Liver (tissue), 9 donors: ENCODE measurements around the gene COQ9. TPM values are rescaled to one million over a fixed set of nuclear protein-coding genes. Genes with fewer than 3 reads are reported as not detected.

Experiments
- DNase-seq: peaks from one replicate; pipeline ENCODE4 v3.0.0-alpha.2; 2017; ENCODE audit warnings: low spot score
- H3K27ac ChIP-seq, 2 donors: one replicate each; pipeline ENCODE4 v1.7.0; 2013; ENCODE audit warnings: inconsistent platforms in 2 of 2, low read length in 2 of 2, control low read depth in 1 of 2, low read depth in 1 of 2, mild to moderate bottlenecking in 1 of 2
- H3K27me3 ChIP-seq, 4 donors: one replicate each; pipeline versions ENCODE4 v1.6.1 to v1.7.0; 2013; ENCODE audit warnings: low read length in 3 of 4, inconsistent platforms in 1 of 4, mild to moderate bottlenecking in 1 of 4, moderate library complexity in 1 of 4; ENCODE audit not compliant: control insufficient read depth in 4 of 4, insufficient read depth in 4 of 4
- H3K36me3 ChIP-seq, 4 donors: one replicate each; pipeline versions ENCODE4 v1.6.1 to v1.7.0; 2013; ENCODE audit warnings: low read length in 3 of 4, mild to moderate bottlenecking in 3 of 4, low read depth in 1 of 4, moderate library complexity in 1 of 4; ENCODE audit not compliant: control insufficient read depth in 4 of 4, insufficient read depth in 3 of 4
- H3K4me1 ChIP-seq, 4 donors: one replicate each; pipeline versions ENCODE4 v1.6.1 to v1.7.0; 2013; ENCODE audit warnings: low read length in 3 of 4, mild to moderate bottlenecking in 3 of 4, moderate library complexity in 1 of 4; ENCODE audit not compliant: control insufficient read depth in 4 of 4, insufficient read depth in 4 of 4
- H3K4me3 ChIP-seq, 3 donors: one replicate each; pipeline versions ENCODE4 v1.6.1 to v1.7.0; 2013; ENCODE audit warnings: low read length in 3 of 3, control low read depth in 1 of 3, low read depth in 1 of 3, mild to moderate bottlenecking in 1 of 3
- H3K9ac ChIP-seq, 2 donors: one replicate each; pipeline ENCODE4 v1.7.0; 2013; ENCODE audit warnings: low read length in 2 of 2, mild to moderate bottlenecking in 2 of 2, moderate library complexity in 2 of 2, control low read depth in 1 of 2, low read depth in 1 of 2
- H3K9me3 ChIP-seq, 4 donors: one replicate each; pipeline versions ENCODE4 v1.6.1 to v1.7.0; 2013; ENCODE audit warnings: low read length in 3 of 4; ENCODE audit not compliant: control insufficient read depth in 4 of 4
- ATF3 ChIP-seq: IDR thresholded peaks from 2 replicates; pipeline ENCODE4 v1.6.1; 2016; ENCODE audit warnings: antibody characterized with exemption
- CTCF ChIP-seq: fragments of 150-350 bp; IDR thresholded peaks from 2 replicates; pipeline ENCODE4 v1.5.1; 2017; ENCODE audit warnings: improper control_type of control experiment, low read depth, low read length; ENCODE audit not compliant: missing input control
- EGR1 ChIP-seq, 2 donors: IDR thresholded peaks; 2 replicates each; pipeline ENCODE4 v1.6.1; 2016 to 2018; ENCODE audit warnings: antibody characterized with exemption in 2 of 2, low read depth in 2 of 2
- FOXA1 ChIP-seq: IDR thresholded peaks from 2 replicates; pipeline ENCODE4 v1.6.1; 2016; ENCODE audit warnings: antibody characterized with exemption
- FOXA2 ChIP-seq: IDR thresholded peaks from 2 replicates; pipeline ENCODE4 v1.6.1; 2016; ENCODE audit warnings: antibody characterized with exemption
- GABPA ChIP-seq, 2 donors: IDR thresholded peaks in 1 of 2; conservative IDR thresholded peaks in 1 of 2; 2 replicates each; pipeline ENCODE4 v1.6.1; 2016; ENCODE audit warnings: antibody characterized with exemption in 2 of 2, mild to moderate bottlenecking in 1 of 2, moderate library complexity in 1 of 2
- HNF4A ChIP-seq, 2 donors: conservative IDR thresholded peaks; 2 replicates each; pipeline ENCODE4 v1.6.1; 2016; ENCODE audit warnings: antibody characterized with exemption in 2 of 2, mild to moderate bottlenecking in 2 of 2
- HNF4G ChIP-seq: IDR thresholded peaks from 2 replicates; pipeline ENCODE4 v1.6.1; 2016; ENCODE audit warnings: antibody characterized with exemption
- JUND ChIP-seq, 2 donors: IDR thresholded peaks; 2 replicates each; pipeline ENCODE4 v1.6.1; 2016; ENCODE audit warnings: antibody characterized with exemption in 2 of 2
- MAX ChIP-seq: IDR thresholded peaks from 2 replicates; pipeline ENCODE4 v1.6.1; 2016; ENCODE audit warnings: antibody characterized with exemption
- NR2F2 ChIP-seq: IDR thresholded peaks from 2 replicates; pipeline ENCODE4 v1.6.1; 2016; ENCODE audit warnings: antibody characterized with exemption
- RAD21 ChIP-seq, 2 donors: IDR thresholded peaks; 2 replicates each; pipeline ENCODE4 v1.6.1; 2016; ENCODE audit warnings: antibody characterized with exemption in 2 of 2, mild to moderate bottlenecking in 2 of 2
- REST ChIP-seq: IDR thresholded peaks from 2 replicates; pipeline ENCODE4 v1.6.1; 2016; ENCODE audit warnings: antibody characterized with exemption, mild to moderate bottlenecking
- RXRA ChIP-seq, 2 donors: IDR thresholded peaks; 2 replicates each; pipeline ENCODE4 v1.6.1; 2017 to 2018; ENCODE audit warnings: antibody characterized with exemption in 2 of 2, mild to moderate bottlenecking in 1 of 2
- SP1 ChIP-seq: IDR thresholded peaks from 2 replicates; pipeline ENCODE4 v1.6.1; 2018; ENCODE audit warnings: antibody characterized with exemption, mild to moderate bottlenecking
- TAF1 ChIP-seq: conservative IDR thresholded peaks from 2 replicates; pipeline ENCODE4 v1.6.1; 2016; ENCODE audit warnings: antibody characterized with exemption, mild to moderate bottlenecking
- YY1 ChIP-seq: IDR thresholded peaks from 2 replicates; pipeline ENCODE4 v1.6.1; 2016; ENCODE audit warnings: antibody characterized with exemption, mild to moderate bottlenecking
- ZBTB33 ChIP-seq: IDR thresholded peaks from 2 replicates; pipeline ENCODE4 v1.6.1; 2016; ENCODE audit warnings: antibody characterized with exemption
- WGBS: extraction: QIAGEN DNeasy Blood & Tissue Kit; methylation state at CpG from one replicate; pipeline ENCODE4 v1.1.7; 2013; 5-methylcytosine and 5-hydroxymethylcytosine counted together
- polyA plus RNA-seq, 2 donors: library from polyadenylated mRNA; stranded (reverse) in 1 of 2; unstranded in 1 of 2; fragments of 200-250 nt in 1 of 2; fragments of >200 nt in 1 of 2; fragmentation: Nextera tagmentation in 1 of 2; extraction: Ambion mirVana in 1 of 2; gene quantifications; one replicate each; pipeline versions ENCODE4 v1.2.1 to v1.2.3, GENCODE V29; 2013 to 2015
- total RNA-seq, 2 donors: library from RNA; depleted of rRNA; stranded (reverse); fragments of >200 nt; gene quantifications; one replicate each; pipeline ENCODE4 v1.2.3, GENCODE V29; 2014
- donor health status: healthy.
- donor health status: healthy.
- donor health status: healthy.
- donor health status: healthy.
- donor health status: healthy.

COQ9 gene
- total and polyA plus RNA-seq, 4 donors: 21.0 to 81.5 (median 58.0) TPM

- H3K36me3 ChIP-seq: no peaks in the 10 kb centered on the region
- no peaks in the 10 kb centered on the region for H3K9me3 ChIP-seq
- H3K9ac ChIP-seq: no peak overlapping the region
- no peaks in the 10 kb centered on the region for H3K4me1 ChIP-seq
- H3K27ac ChIP-seq: no peak overlapping the region
- DNase-seq: no peak
- WGBS: 84% methylated on average over 5 of the region's 5 CpGs
- TF ChIP-seq TAF1 (no peak), RAD21 (IDR thresholded peaks at IDR 0.05) (no peak), JUND (IDR thresholded peaks at IDR 0.05) (no peak), NR2F2 (no peak), HNF4A (conservative IDR thresholded peaks at IDR 0.05) (no peak), YY1 (no peak), FOXA2 (no peak), HNF4G (no peak), EGR1 (IDR thresholded peaks at IDR 0.05; ENCODE audit: low read depth in 2 of 2) (no peak), ATF3 (no peak), RXRA (IDR thresholded peaks at IDR 0.05) (no peak), CTCF (no peak), SP1 (no peak), FOXA1 (no peak), REST (no peak)
- no peaks in the 10 kb centered on the region for H3K27me3 ChIP-seq
- no peak overlapping the region for H3K4me3 ChIP-seq
Observed at GRCh38 chr16:57407521-57408353, 39.5 kb upstream of the COQ9 start.

GRCh38 chr16:57409065-57409464 lies 38.2 kb upstream of the COQ9 start:
- Histone ChIP-seq H3K27ac (no peak overlapping the region), H3K27me3 (no peaks in the 10 kb centered on the region), H3K9ac (no peak overlapping the region), H3K4me3 (no peak overlapping the region), H3K9me3 (no peaks in the 10 kb centered on the region), H3K36me3 (no peaks in the 10 kb centered on the region), H3K4me1 (no peaks in the 10 kb centered on the region)
- WGBS: 77% methylated on average over 5 of the region's 5 CpGs
- no peak for DNase-seq
- TF ChIP-seq HNF4G (no peak), ZBTB33 (no peak), TAF1 (no peak), FOXA1 (no peak), NR2F2 (peak; percentile 87), MAX (peak; percentile 87), JUND (IDR thresholded peaks at IDR 0.05) (no peak), RAD21 (IDR thresholded peaks at IDR 0.05) (peak in 1 of 2 donors; percentile 27), FOXA2 (no peak), GABPA (IDR thresholded peaks at IDR 0.05 in 1 of 2, conservative IDR thresholded peaks at IDR 0.05 in 1 of 2) (peak in 1 of 2 donors; percentile 18), RXRA (IDR thresholded peaks at IDR 0.05) (no peak), ATF3 (no peak), HNF4A (conservative IDR thresholded peaks at IDR 0.05) (no peak), CTCF (no peak), SP1 (peak; percentile 15)
